ENCODE results near the gene TEX22.

Gene TEX22

GRCh38 chr14:105436402-105436801 lies 38.1 kb downstream of the TEX22 start:
- TF ChIP-seq CTCF (IDR thresholded peaks at IDR 0.05; ENCODE audit: low read depth, low read length, poor library complexity, severe bottlenecking) = no peak
- no peak for TF ChIP-seq EZH2phosphoT487 (IDR thresholded peaks at IDR 0.05; ENCODE audit: borderline replicate concordance, low read length)
- Histone ChIP-seq H3K36me3 (ENCODE audit: control insufficient read depth, low read length) (peaks cover 64% of the 10 kb centered on the region), H3K27me3 (ENCODE audit: control insufficient read depth, low read length) (no peaks in the 10 kb centered on the region), H3K4me1 (ENCODE audit: control insufficient read depth, low read length) (peaks cover 4% of the 10 kb centered on the region), H3F3A (ENCODE audit: control insufficient read depth, insufficient read depth) (no peaks in the 10 kb centered on the region), H3K79me2 (ENCODE audit: control insufficient read depth, low read length) (peaks cover 87% of the 10 kb centered on the region), H3K27ac (ENCODE audit: low read depth, low read length) (no peak overlapping the region), H3K9me3 (ENCODE audit: control insufficient read depth, insufficient read depth, low read length) (no peaks in the 10 kb centered on the region; the same call in 1 of the 2 replicates), H4K20me1 (ENCODE audit: control insufficient read depth, insufficient read depth, low read depth, low read length) (peaks cover 13% of the 10 kb centered on the region), H3K4me2 (ENCODE audit: low read length) (no peak overlapping the region), H3K4me3 (ENCODE audit: low read length) (no peak overlapping the region), H3K9me2 (replicated peaks; ENCODE audit: control insufficient read depth, low read length) (no peaks in the 10 kb centered on the region)

GRCh38 chr14:105436891-105437722 lies 38.8 kb downstream of the TEX22 start:
- peaks cover 13% of the 10 kb centered on the region for H4K20me1 ChIP-seq (ENCODE audit: control insufficient read depth, insufficient read depth, low read depth, low read length)

GRCh38 chr14:105437723-105438500 lies 39.6 kb downstream of the TEX22 start:
- Histone ChIP-seq H3K79me2 (ENCODE audit: control insufficient read depth, low read length) (peaks cover 77% of the 10 kb centered on the region), H3K36me3 (ENCODE audit: control insufficient read depth, low read length) (peaks cover 64% of the 10 kb centered on the region), H3F3A (ENCODE audit: control insufficient read depth, insufficient read depth) (no peaks in the 10 kb centered on the region), H4K20me1 (ENCODE audit: control insufficient read depth, insufficient read depth, low read depth, low read length) (peaks cover 15% of the 10 kb centered on the region), H3K9me3 (ENCODE audit: control insufficient read depth, insufficient read depth, low read length) (no peaks in the 10 kb centered on the region; the same call in 1 of the 2 replicates), H3K4me3 (ENCODE audit: low read length) (no peak overlapping the region), H3K27ac (ENCODE audit: low read depth, low read length) (no peak overlapping the region), H3K27me3 (ENCODE audit: control insufficient read depth, low read length) (no peaks in the 10 kb centered on the region), H3K4me2 (ENCODE audit: low read length) (no peak overlapping the region), H3K4me1 (ENCODE audit: control insufficient read depth, low read length) (peaks cover 4% of the 10 kb centered on the region), H3K9me2 (replicated peaks; ENCODE audit: control insufficient read depth, low read length) (no peaks in the 10 kb centered on the region)
- TF ChIP-seq EZH2phosphoT487 (IDR thresholded peaks at IDR 0.05; ENCODE audit: borderline replicate concordance, low read length) (no peak), CTCF (IDR thresholded peaks at IDR 0.05; ENCODE audit: low read depth, low read length, poor library complexity, severe bottlenecking) (no peak)

More at GRCh38 chr14:105436891-105437722, 38.8 kb downstream of the TEX22 start:
- Histone ChIP-seq H3K9me2 (replicated peaks; ENCODE audit: control insufficient read depth, low read length) (no peaks in the 10 kb centered on the region), H3F3A (ENCODE audit: control insufficient read depth, insufficient read depth) (no peaks in the 10 kb centered on the region), H3K4me2 (ENCODE audit: low read length) (no peak overlapping the region), H3K27me3 (ENCODE audit: control insufficient read depth, low read length) (no peaks in the 10 kb centered on the region), H3K4me1 (ENCODE audit: control insufficient read depth, low read length) (peaks cover 4% of the 10 kb centered on the region), H3K9me3 (ENCODE audit: control insufficient read depth, insufficient read depth, low read length) (no peaks in the 10 kb centered on the region; the same call in 1 of the 2 replicates), H3K27ac (ENCODE audit: low read depth, low read length) (no peak overlapping the region), H3K79me2 (ENCODE audit: control insufficient read depth, low read length) (peaks cover 82% of the 10 kb centered on the region), H3K4me3 (ENCODE audit: low read length) (no peak overlapping the region), H3K36me3 (ENCODE audit: control insufficient read depth, low read length) (peaks cover 62% of the 10 kb centered on the region)
- TF ChIP-seq EZH2phosphoT487 (IDR thresholded peaks at IDR 0.05; ENCODE audit: borderline replicate concordance, low read length) = no peak
- no peak for TF ChIP-seq CTCF (IDR thresholded peaks at IDR 0.05; ENCODE audit: low read depth, low read length, poor library complexity, severe bottlenecking)
